Measurements from ENCODE around the gene SPTBN4.

DNA sequence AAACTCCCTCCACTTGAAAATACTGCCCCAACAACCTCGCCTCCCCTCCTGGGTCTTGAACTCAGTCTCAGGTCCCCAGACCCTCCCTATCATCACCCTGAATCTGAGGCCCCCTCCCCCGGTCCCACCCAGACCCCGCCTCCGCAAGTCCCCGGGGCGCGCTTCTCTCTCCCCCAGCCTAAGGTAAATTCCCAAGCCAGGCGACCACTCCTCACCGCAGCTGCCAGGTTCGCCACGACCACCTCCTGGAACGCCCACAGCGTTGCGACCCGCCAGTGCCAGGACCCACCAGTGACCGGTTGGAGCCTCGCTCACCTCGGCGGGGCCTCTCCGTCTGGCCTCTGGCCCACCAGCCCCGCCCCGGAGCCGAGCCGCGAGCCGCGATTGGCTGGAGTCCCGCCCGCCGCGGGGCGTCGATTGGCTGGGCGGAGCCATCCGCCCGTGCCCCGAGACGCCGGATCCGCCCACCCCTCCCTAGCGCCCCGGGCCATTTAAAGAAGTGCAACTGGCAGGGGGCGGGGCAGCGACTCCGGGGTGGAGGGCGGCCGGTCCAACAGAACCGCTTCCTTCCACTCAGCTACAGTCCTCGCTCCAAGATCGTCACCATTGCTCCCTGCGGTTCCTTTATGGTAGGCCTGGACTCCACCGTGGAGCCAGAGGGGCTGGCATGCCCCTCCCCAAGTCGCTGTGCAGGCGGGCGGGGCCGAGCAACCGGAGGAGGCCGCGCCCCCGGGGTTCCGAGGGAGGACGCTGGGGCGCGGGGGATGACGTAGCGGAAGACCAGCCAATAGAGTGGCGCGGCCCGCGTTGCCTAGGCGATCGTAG, 22.6 kb upstream of the SPTBN4 start, which contains the start of gene SERTAD3:
- TF ChIP-seq, protein P1, sequence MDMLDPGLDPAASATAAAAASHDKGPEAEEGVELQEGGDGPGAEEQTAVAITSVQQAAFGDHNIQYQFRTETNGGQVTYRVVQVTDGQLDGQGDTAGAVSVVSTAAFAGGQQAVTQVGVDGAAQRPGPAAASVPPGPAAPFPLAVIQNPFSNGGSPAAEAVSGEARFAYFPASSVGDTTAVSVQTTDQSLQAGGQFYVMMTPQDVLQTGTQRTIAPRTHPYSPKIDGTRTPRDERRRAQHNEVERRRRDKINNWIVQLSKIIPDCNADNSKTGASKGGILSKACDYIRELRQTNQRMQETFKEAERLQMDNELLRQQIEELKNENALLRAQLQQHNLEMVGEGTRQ (IDR thresholded peaks at IDR 0.05; ENCODE audit: borderline replicate concordance, low read depth, low read length) = no peak
- TF ChIP-seq FOSL2 (IDR thresholded peaks at IDR 0.05; ENCODE audit: borderline replicate concordance, low read depth) (no peak), CHD2 (IDR thresholded peaks at IDR 0.05; ENCODE audit: low read length, partially characterized antibody) (no peak), MXI1 (IDR thresholded peaks at IDR 0.05; ENCODE audit: low read depth, low read length) (peak; percentile 46), RCOR1 (IDR thresholded peaks at IDR 0.05; ENCODE audit: low read length) (no peak), JUND (IDR thresholded peaks at IDR 0.05) (no peak)
- TF ChIP-seq, protein P2, sequence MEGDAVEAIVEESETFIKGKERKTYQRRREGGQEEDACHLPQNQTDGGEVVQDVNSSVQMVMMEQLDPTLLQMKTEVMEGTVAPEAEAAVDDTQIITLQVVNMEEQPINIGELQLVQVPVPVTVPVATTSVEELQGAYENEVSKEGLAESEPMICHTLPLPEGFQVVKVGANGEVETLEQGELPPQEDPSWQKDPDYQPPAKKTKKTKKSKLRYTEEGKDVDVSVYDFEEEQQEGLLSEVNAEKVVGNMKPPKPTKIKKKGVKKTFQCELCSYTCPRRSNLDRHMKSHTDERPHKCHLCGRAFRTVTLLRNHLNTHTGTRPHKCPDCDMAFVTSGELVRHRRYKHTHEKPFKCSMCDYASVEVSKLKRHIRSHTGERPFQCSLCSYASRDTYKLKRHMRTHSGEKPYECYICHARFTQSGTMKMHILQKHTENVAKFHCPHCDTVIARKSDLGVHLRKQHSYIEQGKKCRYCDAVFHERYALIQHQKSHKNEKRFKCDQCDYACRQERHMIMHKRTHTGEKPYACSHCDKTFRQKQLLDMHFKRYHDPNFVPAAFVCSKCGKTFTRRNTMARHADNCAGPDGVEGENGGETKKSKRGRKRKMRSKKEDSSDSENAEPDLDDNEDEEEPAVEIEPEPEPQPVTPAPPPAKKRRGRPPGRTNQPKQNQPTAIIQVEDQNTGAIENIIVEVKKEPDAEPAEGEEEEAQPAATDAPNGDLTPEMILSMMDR (IDR thresholded peaks at IDR 0.05) = no peak
